Measurements from ENCODE around the gene EPN2. TPM values are rescaled to one million over a fixed set of nuclear protein-coding genes. Genes with fewer than 3 reads are reported as not detected.

The EPN2 gene
- total RNA-seq, 1 donor: 18.1 TPM

DNA sequence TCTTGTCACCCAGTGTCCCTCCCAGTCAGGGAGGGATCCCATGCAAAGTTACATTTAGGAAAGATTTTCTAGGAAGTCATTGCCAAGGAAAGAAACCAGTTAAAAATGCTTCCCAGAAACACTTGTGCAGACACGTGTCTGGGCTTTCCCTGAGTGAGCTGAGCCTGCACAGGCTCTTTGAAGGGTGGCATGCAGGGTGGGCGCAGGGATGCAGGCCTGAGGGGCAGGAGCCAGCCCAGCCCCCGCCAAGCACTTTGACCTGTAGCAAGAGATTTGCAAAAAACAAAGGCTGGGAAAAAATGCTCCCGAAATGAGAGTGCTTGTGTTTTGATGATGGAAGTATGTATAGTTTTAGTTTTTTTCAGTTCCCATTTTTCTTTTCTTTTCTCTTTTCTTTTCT lies 73.0 kb downstream of the EPN2 start:
- no peak for DNase-seq (ENCODE audit: insufficient read length, low spot score, missing footprints)
- TF ChIP-seq CTCF (IDR thresholded peaks at IDR 0.05; ENCODE audit: extremely low read depth, low read depth, low read length): no peak
- Histone ChIP-seq H2AFZ (ENCODE audit: low read length) (no peak overlapping the region), H3K27ac (ENCODE audit: low read depth, low read length) (no peak overlapping the region), H3K36me3 (ENCODE audit: insufficient read depth, low read length) (peaks cover 26% of the 10 kb centered on the region), H3K4me1 (ENCODE audit: insufficient read depth, low read length) (peaks cover 14% of the 10 kb centered on the region), H4K20me1 (ENCODE audit: insufficient read depth, low read length) (peaks cover 8% of the 10 kb centered on the region), H3K4me2 (ENCODE audit: insufficient read depth, low read length) (no peak overlapping the region), H3K9me3 (ENCODE audit: low read depth, low read length) (no peaks in the 10 kb centered on the region), H3K4me3 (ENCODE audit: insufficient read depth, low read length) (no peak overlapping the region), H3K79me2 (ENCODE audit: insufficient read depth, low read length) (peaks cover 25% of the 10 kb centered on the region), H3K27me3 (ENCODE audit: insufficient read depth, low read length) (no peaks in the 10 kb centered on the region)

- Histone ChIP-seq H3K4me3 (ENCODE audit: insufficient read depth, low read length) (no peak overlapping the region), H3K9me3 (ENCODE audit: low read depth, low read length) (no peaks in the 10 kb centered on the region), H3K79me2 (ENCODE audit: insufficient read depth, low read length) (peaks cover 17% of the 10 kb centered on the region), H3K4me2 (ENCODE audit: insufficient read depth, low read length) (no peak overlapping the region), H3K36me3 (ENCODE audit: insufficient read depth, low read length) (peaks cover 26% of the 10 kb centered on the region), H3K27me3 (ENCODE audit: insufficient read depth, low read length) (no peaks in the 10 kb centered on the region), H3K27ac (ENCODE audit: low read depth, low read length) (no peak overlapping the region), H2AFZ (ENCODE audit: low read length) (no peak overlapping the region), H3K4me1 (ENCODE audit: insufficient read depth, low read length) (peaks cover 14% of the 10 kb centered on the region), H4K20me1 (ENCODE audit: insufficient read depth, low read length) (peaks cover 2% of the 10 kb centered on the region)
- DNase-seq (ENCODE audit: insufficient read length, low spot score, missing footprints): no peak
- no peak for TF ChIP-seq CTCF (IDR thresholded peaks at IDR 0.05; ENCODE audit: extremely low read depth, low read depth, low read length)
These were observed 73.8 kb downstream of the EPN2 start for GRCh38 chr17:19311016-19311415.

DNA sequence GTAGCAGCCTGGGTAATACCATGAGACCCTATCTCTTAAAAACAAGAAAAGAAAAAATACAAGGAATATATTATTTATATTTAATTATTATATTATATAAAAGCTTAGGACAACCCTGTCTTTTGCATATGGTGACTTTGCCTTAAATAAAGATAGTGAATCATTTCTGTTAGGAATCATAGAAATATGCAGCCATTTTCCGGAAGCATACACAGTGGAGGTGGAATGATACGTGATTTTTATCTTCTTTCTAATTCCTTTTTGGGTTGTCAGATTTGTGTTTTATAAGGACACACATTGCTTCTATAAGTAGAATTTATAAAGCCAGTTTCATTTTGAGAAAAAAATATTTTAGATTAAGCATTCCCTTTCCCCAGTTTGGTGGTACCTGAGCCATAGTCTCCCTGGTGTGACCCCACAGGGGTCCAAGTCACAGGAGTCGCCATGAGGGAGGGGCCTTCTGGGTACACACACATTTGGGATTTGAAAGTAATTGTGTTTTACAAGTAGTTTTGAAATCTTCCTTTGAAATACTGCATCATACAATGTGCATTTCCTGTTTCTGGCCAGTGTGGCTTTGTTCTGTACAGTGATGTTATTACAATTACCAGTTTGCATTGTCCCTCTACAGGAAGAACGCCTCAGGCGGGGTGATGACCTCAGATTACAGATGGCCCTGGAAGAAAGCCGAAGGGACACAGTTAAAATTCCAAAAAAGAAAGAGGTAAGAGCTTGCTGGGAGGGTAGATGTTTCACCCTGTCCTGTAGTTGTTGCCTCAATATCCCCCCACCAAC lies 74.5 kb downstream of the EPN2 start:
- peak overlapping the region; percentile 15 for H3K4me2 ChIP-seq (ENCODE audit: insufficient read depth, low read length)

More for the DNA sequence above, 74.5 kb downstream of the EPN2 start:
- peak; percentile 82 for DNase-seq (ENCODE audit: insufficient read length, low spot score, missing footprints)
- Histone ChIP-seq H3K27me3 (ENCODE audit: insufficient read depth, low read length) (no peaks in the 10 kb centered on the region), H3K36me3 (ENCODE audit: insufficient read depth, low read length) (peaks cover 27% of the 10 kb centered on the region), H3K79me2 (ENCODE audit: insufficient read depth, low read length) (peaks cover 12% of the 10 kb centered on the region), H3K9me3 (ENCODE audit: low read depth, low read length) (no peaks in the 10 kb centered on the region), H3K4me3 (ENCODE audit: insufficient read depth, low read length) (no peak overlapping the region), H3K27ac (ENCODE audit: low read depth, low read length) (peak overlapping the region; percentile 65), H3K4me1 (ENCODE audit: insufficient read depth, low read length) (peaks cover 14% of the 10 kb centered on the region), H2AFZ (ENCODE audit: low read length) (no peak overlapping the region), H4K20me1 (ENCODE audit: insufficient read depth, low read length) (no peaks in the 10 kb centered on the region)
- TF ChIP-seq CTCF (IDR thresholded peaks at IDR 0.05; ENCODE audit: extremely low read depth, low read depth, low read length): no peak

All from osteoblast (primary cell).